Measurements from ENCODE around the gene FUBP3. TPM values are rescaled to one million over a fixed set of nuclear protein-coding genes. Genes with fewer than 3 reads are reported as not detected.

Gene FUBP3
- total and polyA plus RNA-seq, 12 donors: 18.3 to 52.3 (median 39.3) TPM

DNA sequence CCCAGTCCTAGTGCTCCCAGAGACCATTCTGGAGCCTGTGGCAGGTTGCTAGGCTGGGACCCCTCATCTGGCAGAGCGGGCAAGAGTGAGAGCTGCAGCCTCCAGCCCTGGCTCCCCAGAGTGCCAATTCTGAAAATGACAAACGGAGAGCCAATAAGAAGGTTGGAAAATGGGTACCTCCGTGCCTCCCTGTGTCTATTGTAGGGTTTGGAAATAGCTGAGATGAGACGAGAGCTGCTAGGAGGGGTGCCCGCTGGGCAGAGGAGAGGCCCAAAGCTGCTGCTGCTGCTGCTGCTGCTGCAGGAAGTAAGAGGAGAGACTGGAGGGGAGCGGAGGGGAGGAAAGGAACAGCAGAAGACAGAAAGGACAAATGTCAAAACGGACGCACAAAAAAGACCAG lies 36.0 kb upstream of the FUBP3 start:
- 67 to 76% (median 72%) methylated on average over 8 of the region's 8 CpGs for WGBS, 4 donors
- DNase-seq: no peak
- no peak for TF ChIP-seq POLR2A (IDR thresholded peaks at IDR 0.05)
- TF ChIP-seq, protein P1, sequence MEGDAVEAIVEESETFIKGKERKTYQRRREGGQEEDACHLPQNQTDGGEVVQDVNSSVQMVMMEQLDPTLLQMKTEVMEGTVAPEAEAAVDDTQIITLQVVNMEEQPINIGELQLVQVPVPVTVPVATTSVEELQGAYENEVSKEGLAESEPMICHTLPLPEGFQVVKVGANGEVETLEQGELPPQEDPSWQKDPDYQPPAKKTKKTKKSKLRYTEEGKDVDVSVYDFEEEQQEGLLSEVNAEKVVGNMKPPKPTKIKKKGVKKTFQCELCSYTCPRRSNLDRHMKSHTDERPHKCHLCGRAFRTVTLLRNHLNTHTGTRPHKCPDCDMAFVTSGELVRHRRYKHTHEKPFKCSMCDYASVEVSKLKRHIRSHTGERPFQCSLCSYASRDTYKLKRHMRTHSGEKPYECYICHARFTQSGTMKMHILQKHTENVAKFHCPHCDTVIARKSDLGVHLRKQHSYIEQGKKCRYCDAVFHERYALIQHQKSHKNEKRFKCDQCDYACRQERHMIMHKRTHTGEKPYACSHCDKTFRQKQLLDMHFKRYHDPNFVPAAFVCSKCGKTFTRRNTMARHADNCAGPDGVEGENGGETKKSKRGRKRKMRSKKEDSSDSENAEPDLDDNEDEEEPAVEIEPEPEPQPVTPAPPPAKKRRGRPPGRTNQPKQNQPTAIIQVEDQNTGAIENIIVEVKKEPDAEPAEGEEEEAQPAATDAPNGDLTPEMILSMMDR (IDR thresholded peaks at IDR 0.05): no peak
- H3K9me3 ChIP-seq (replicated peaks in 1 of 3): no peaks in the 10 kb centered on the region
- no peaks in the 10 kb centered on the region for H3K27me3 ChIP-seq
- H3K27ac ChIP-seq: no peak overlapping the region
- H3K4me3 ChIP-seq: no peak overlapping the region
- peaks cover 0 to 3% of the 10 kb centered on the region in 2 donors for H3K4me1 ChIP-seq (replicated peaks in 1 of 2)
- H3K36me3 ChIP-seq (replicated peaks in 1 of 2): no peaks in the 10 kb centered on the region
- intact Hi-C loops (cut with DNase I): no loop called here

DNA sequence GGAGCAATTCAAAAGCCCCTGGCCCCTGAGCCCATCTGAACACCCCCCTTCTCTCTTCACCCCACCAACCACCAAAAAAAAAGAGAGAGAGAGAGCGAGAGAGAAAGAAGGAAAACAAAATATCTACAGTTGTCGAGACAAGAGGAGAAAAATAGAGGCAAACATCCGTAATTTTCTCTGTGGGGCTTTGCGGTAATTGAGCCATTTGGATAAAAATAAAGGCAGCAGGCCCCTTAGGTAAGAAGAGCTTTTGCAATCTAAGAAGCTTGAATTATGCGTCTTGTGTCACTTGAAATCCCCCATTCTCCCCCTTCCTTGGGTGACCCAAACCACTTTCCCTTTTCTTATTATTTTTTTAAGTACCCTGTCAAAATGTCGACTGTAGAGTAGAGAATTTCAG lies 35.5 kb upstream of the FUBP3 start:
- 68 to 75% (median 74%) methylated on average over 6 of the region's 6 CpGs for WGBS, 4 donors
- peaks cover 0 to 3% of the 10 kb centered on the region in 2 donors for H3K4me1 ChIP-seq (replicated peaks in 1 of 2)
- no peaks in the 10 kb centered on the region for H3K36me3 ChIP-seq (replicated peaks in 1 of 2)
- TF ChIP-seq POLR2A (IDR thresholded peaks at IDR 0.05): no peak
- TF ChIP-seq, protein P1 (IDR thresholded peaks at IDR 0.05): no peak
- DNase-seq: no peak
- no peaks in the 10 kb centered on the region for H3K9me3 ChIP-seq (replicated peaks in 1 of 3)
- H3K4me3 ChIP-seq: no peak overlapping the region
- intact Hi-C loops (cut with DNase I): no loop called here
- H3K27ac ChIP-seq: no peak overlapping the region
- no peaks in the 10 kb centered on the region for H3K27me3 ChIP-seq

DNA sequence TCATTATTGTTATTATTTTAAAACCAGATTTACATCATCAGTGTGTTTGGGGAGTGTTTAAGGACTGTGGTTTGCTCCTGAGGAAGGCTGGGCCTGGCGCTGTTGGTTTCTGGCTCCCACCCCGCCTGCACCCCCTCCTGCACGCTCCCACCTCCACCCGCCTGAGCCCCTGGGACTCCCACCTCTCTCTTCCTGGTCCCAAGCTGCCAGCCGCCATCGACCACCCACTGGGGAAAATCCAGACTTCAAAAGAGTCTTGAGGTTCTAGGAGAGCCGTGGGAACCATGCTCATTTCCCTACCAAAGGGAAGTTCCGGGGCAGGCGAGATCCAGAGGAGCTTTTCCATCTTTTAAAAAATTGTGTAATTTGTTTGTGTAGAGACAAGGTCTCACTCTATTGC lies 35.0 kb upstream of the FUBP3 start:
- whole genome bisulfite sequencing, 4 donors: 72 to 85% (median 74%) methylated on average over 9 of the region's 9 CpGs
- no peak overlapping the region for H3K4me3 ChIP-seq
- no peak for DNase-seq
- peaks cover 0 to 3% of the 10 kb centered on the region in 2 donors for H3K4me1 ChIP-seq (replicated peaks in 1 of 2)
- no peak overlapping the region for H3K27ac ChIP-seq
- no peaks in the 10 kb centered on the region for H3K9me3 ChIP-seq (replicated peaks in 1 of 3)
- H3K27me3 ChIP-seq: no peaks in the 10 kb centered on the region
- H3K36me3 ChIP-seq (replicated peaks in 1 of 2): no peaks in the 10 kb centered on the region
- intact Hi-C loops (cut with DNase I): no loop called here
- TF ChIP-seq POLR2A (IDR thresholded peaks at IDR 0.05): no peak

DNA sequence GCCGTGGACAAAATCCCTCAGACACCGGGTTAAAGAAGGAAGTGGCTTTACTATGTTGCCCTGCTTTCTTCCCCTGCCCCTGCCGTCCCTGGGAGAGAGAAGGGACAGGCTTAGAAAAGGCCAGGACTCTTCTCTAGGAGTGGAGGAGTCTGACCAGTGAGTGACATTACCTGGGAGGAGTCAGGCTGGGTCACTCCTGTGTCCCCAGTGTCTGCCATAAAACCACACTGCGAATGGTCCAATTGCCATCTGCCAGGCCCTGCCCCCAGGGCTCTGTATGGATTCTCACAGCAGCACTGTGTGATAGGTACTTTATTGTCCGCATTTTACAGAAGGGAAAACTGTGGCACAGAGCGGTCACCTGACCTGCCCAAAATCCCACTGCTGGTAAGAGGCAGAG lies 31.3 kb upstream of the FUBP3 start:
- TF ChIP-seq, protein P1 (IDR thresholded peaks at IDR 0.05): no peak
- TF ChIP-seq POLR2A (IDR thresholded peaks at IDR 0.05): no peak
- intact Hi-C loops (cut with DNase I): no loop called here
- no peaks in the 10 kb centered on the region for H3K27me3 ChIP-seq
- WGBS, 4 donors: 79 to 93% (median 86%) methylated on average over 5 to 6 of the region's 6 CpGs
- no peak overlapping the region for H3K4me3 ChIP-seq
- no peaks in the 10 kb centered on the region for H3K4me1 ChIP-seq (replicated peaks in 1 of 2)
- H3K9me3 ChIP-seq (replicated peaks in 1 of 3): no peaks in the 10 kb centered on the region
- no peak overlapping the region for H3K27ac ChIP-seq
- no peak for DNase-seq
- H3K36me3 ChIP-seq (replicated peaks in 1 of 2): no peaks in the 10 kb centered on the region

DNA sequence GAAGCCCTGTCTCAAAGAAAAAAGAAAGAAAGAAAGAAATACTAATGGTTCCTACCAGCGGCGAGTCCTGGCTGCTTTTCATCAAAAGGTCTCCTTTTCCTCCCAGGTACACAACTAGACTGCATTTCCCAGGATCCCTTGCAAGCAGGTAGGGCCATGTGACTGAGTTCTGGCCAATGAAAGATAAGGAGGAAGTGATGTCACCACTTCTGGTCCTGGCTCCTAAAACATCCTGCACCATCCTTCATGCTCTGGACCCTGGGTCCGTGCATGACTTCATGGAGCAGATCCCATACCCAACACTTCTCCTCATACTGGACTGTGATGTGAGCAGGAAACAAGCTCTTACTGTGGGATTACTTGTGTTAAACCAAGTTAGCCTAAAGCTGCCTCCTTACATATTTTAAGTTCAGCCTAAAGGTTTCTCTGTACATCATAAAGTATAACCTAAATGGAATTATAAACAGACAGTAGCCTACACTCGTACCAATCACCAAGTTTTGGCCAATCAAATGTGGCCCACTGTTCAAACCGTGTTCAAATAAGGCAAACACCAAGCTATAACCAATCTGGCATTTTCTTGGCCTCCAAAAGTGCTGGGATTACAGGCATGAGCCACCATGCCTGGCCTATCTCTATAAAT lies 30.2 kb upstream of the FUBP3 start:
- H3K4me3 ChIP-seq: no peak overlapping the region
- H3K36me3 ChIP-seq (replicated peaks in 1 of 2): no peaks in the 10 kb centered on the region
- TF ChIP-seq, protein P1 (IDR thresholded peaks at IDR 0.05): no peak
- no peak for TF ChIP-seq POLR2A (IDR thresholded peaks at IDR 0.05)
- H3K4me1 ChIP-seq (replicated peaks in 1 of 2): no peaks in the 10 kb centered on the region
- H3K27me3 ChIP-seq: no peaks in the 10 kb centered on the region
- H3K9me3 ChIP-seq (replicated peaks in 1 of 3): no peaks in the 10 kb centered on the region
- intact Hi-C loops (cut with DNase I): no loop called here
- no peak overlapping the region for H3K27ac ChIP-seq
- 92 to 96% (median 94%) methylated on average over 5 of the region's 5 CpGs for WGBS, 4 donors
- DNase-seq: no peak

All from adrenal gland (tissue), 12 donors.